Endothelial cell of umbilical vein (primary cell): Measurements from ENCODE around the gene SLIT1. TPM values are rescaled to one million over a fixed set of nuclear protein-coding genes. Genes with fewer than 3 reads are reported as not detected.

Source experiments
- BruUV-seq: library from RNA; stranded (reverse); fragments of 400-500 nt; replicated peaks from 2 replicates; lab custom pipeline; 2021; lab: Mats Ljungman, UMichigan
- CTCF ChIA-PET: fragments of 300-600, 350-600 bp; sonication (Branson Sonifier 250); formaldehyde crosslinking; loops from one replicate; lab custom pipeline; 2021; ENCODE audit warnings: antibody characterized with exemption, inconsistent platforms; lab: Charles Lee
- POLR2A ChIA-PET: fragments of 300-600, 350-600 bp; sonication (Branson Sonifier 250); formaldehyde crosslinking; loops from one replicate; lab custom pipeline; 2021; ENCODE audit warnings: antibody characterized with exemption, inconsistent platforms; lab: Charles Lee
- DNase-seq: peaks from one replicate; pipeline ENCODE4 v3.0.0-alpha.2; 2011; ENCODE audit warnings: low read depth, low spot score
- FAIRE-seq: peaks from 2 replicates; lab custom pipeline; 2011; peaks lifted over from hg19 to GRCh38; lab: Jason Lieb, UNC
- H2AFZ ChIP-seq: 2 replicates; pipeline ENCODE4 v1.6.0; 2012; ENCODE audit warnings: low read depth, low read length, control low read depth, inconsistent platforms
- H3K27ac ChIP-seq: 2 replicates; pipeline ENCODE4 v1.5.1; 2011; ENCODE audit warnings: low read depth, mild to moderate bottlenecking, control low read depth, low read length, moderate library complexity; ENCODE audit not compliant: insufficient read depth
- H3K27me3 ChIP-seq, 2 experiments: 2 replicates each; pipeline versions ENCODE4 v1.6.0 to v1.6.1; 2011; ENCODE audit warnings: low read length in 2 of 2, mixed read lengths in 1 of 2; ENCODE audit not compliant: control insufficient read depth in 2 of 2, insufficient read depth in 2 of 2
- H3K36me3 ChIP-seq, 2 experiments: 2 replicates in 1 of 2; 3 replicates in 1 of 2; pipeline ENCODE4 v1.5.1; 2011; ENCODE audit warnings: low read length in 2 of 2, mild to moderate bottlenecking in 1 of 2, moderate library complexity in 1 of 2; ENCODE audit not compliant: control insufficient read depth in 2 of 2, insufficient read depth in 2 of 2; ENCODE audit errors: extremely low read depth in 1 of 2
- H3K4me1 ChIP-seq: 3 replicates; pipeline ENCODE4 v1.5.1; 2011; ENCODE audit warnings: mild to moderate bottlenecking, low read length; ENCODE audit not compliant: control insufficient read depth, insufficient read depth; ENCODE audit errors: extremely low read depth
- H3K4me2 ChIP-seq: 2 replicates; pipeline ENCODE4 v1.6.1; 2011; ENCODE audit warnings: low read length, control low read depth, mixed read lengths; ENCODE audit not compliant: insufficient read depth
- H3K4me3 ChIP-seq, 3 experiments: fragments of 200-600 bp in 1 of 3; sonication (generic), shearing (Covaris generic) in 1 of 3; replicated peaks in 1 of 3; 2 replicates each; pipeline ENCODE4 v1.5.1; 2011 to 2016; ENCODE audit warnings: control low read depth in 3 of 3, low read length in 3 of 3, mild to moderate bottlenecking in 2 of 3, inconsistent platforms in 1 of 3, low read depth in 1 of 3, moderate library complexity in 1 of 3; ENCODE audit not compliant: insufficient read depth in 1 of 3
- H3K79me2 ChIP-seq: 2 replicates; pipeline ENCODE4 v1.6.0; 2012; ENCODE audit warnings: low read length, inconsistent platforms; ENCODE audit not compliant: control insufficient read depth, insufficient read depth
- H3K9ac ChIP-seq: replicated peaks from 2 replicates; pipeline ENCODE3; 2011; ENCODE audit warnings: low read length, control low read depth; ENCODE audit not compliant: insufficient read depth; ENCODE audit errors: extremely low read depth
- H3K9me1 ChIP-seq: replicated peaks from 3 replicates; pipeline ENCODE4 v1.6.0; 2011; ENCODE audit warnings: mild to moderate bottlenecking, low read length; ENCODE audit not compliant: control insufficient read depth, insufficient read depth; ENCODE audit errors: extremely low read depth
- H3K9me3 ChIP-seq: replicated peaks from 2 replicates; pipeline ENCODE4 v1.5.1; 2012; ENCODE audit warnings: low read length, inconsistent platforms; ENCODE audit not compliant: control insufficient read depth, insufficient read depth
- H4K20me1 ChIP-seq: replicated peaks from 2 replicates; pipeline ENCODE3; 2011; ENCODE audit warnings: mild to moderate bottlenecking, low read length; ENCODE audit not compliant: control insufficient read depth, insufficient read depth; ENCODE audit errors: extremely low read depth
- EZH2 ChIP-seq: IDR thresholded peaks from 2 replicates; pipeline ENCODE4 v1.6.1; 2012; ENCODE audit warnings: borderline replicate concordance, low read depth, mild to moderate bottlenecking, moderate library complexity, low read length, inconsistent platforms; ENCODE audit not compliant: severe bottlenecking
- FOS ChIP-seq: IDR thresholded peaks from 2 replicates; pipeline ENCODE4 v1.6.1; 2011; ENCODE audit warnings: mild to moderate bottlenecking, low read length, moderate library complexity, borderline replicate concordance; ENCODE audit not compliant: insufficient read depth
- MYC ChIP-seq: IDR thresholded peaks from one replicate; pipeline ENCODE4 v1.6.1; 2011; ENCODE audit warnings: mild to moderate bottlenecking, low read depth, low read length
- POLR2A ChIP-seq: IDR thresholded peaks from 2 replicates; pipeline ENCODE4 v1.6.1; 2012; ENCODE audit warnings: low read depth, mild to moderate bottlenecking, control low read depth, low read length
- POLR2AphosphoS5 ChIP-seq: IDR thresholded peaks from 2 replicates; pipeline ENCODE4 v1.6.1; 2012; ENCODE audit warnings: low read depth, mild to moderate bottlenecking, control low read depth, low read length, moderate library complexity; ENCODE audit not compliant: insufficient read depth
- dilution Hi-C: fragments of 300-500 bp; cut with MboI; formaldehyde crosslinking; loops from one replicate; pipeline ENCODE4 v1.15.0; 2019; ENCODE audit warnings: low sequenced_read_pairs; ENCODE audit not compliant: extremely low pct_ligation_motif_present
- intact Hi-C: fragments of 100-400 bp; cut with micrococcal nuclease; formaldehyde crosslinking; loops from one replicate; pipeline ENCODE4 v1.10.0; 2022
- polyA plus RNA-seq, 4 experiments: library from polyadenylated mRNA; depleted of rRNA in 3 of 4; stranded (reverse) in 3 of 4; unstranded in 1 of 4; fragments of >200 nt; gene quantifications; 2 replicates each; pipeline versions ENCODE4 v1.2.1 to v1.2.3, GENCODE V29; 2011 to 2012; ENCODE audit warnings: missing spikeins in 1 of 4
- total RNA-seq: library from RNA; stranded (reverse); gene quantifications from 2 replicates; pipeline ENCODE4 v1.2.3, GENCODE V29; 2021

SLIT1 gene
- total and polyA plus RNA-seq, 2 donors (not counting 3 experiments of a cell fraction or from before 2014, with no cell fraction given), result 0.04 to 0.20 TPM

GRCh38 chr10:97165499-97165898, 20.3 kb downstream of the SLIT1 start:
- Histone ChIP-seq H3K36me3 (no peaks in the 10 kb centered on the region), H3K4me3 (no peak overlapping the region), H3K27me3 (no peaks in the 10 kb centered on the region), H3K9ac (no peak overlapping the region), H3K79me2 (no peaks in the 10 kb centered on the region), H2AFZ (no peak overlapping the region), H3K9me1 (no peaks in the 10 kb centered on the region), H3K4me1 (no peaks in the 10 kb centered on the region), H4K20me1 (no peaks in the 10 kb centered on the region), H3K27ac (no peak overlapping the region), H3K4me2 (no peak overlapping the region), H3K9me3 (no peaks in the 10 kb centered on the region)
- intact Hi-C loops (no loop called here), dilution Hi-C loops (no loop called here)
- BruUV-seq, result no TSS peak
- TF ChIP-seq MYC, result no peak
- TF ChIP-seq EZH2, result no peak
- no peak for FAIRE-seq
- no peak for DNase-seq
- CTCF ChIA-PET, result no interaction called here
- POLR2A ChIA-PET, result no interaction called here

- FAIRE-seq, result no peak
- CTCF ChIA-PET, result no interaction called here
- POLR2A ChIA-PET, result no interaction called here
- dilution Hi-C loops, result no loop called here
- Histone ChIP-seq H3K36me3 (no peaks in the 10 kb centered on the region), H3K9me1 (no peaks in the 10 kb centered on the region), H3K27ac (no peak overlapping the region), H3K4me2 (no peak overlapping the region), H3K27me3 (no peaks in the 10 kb centered on the region), H3K9me3 (no peaks in the 10 kb centered on the region), H3K4me3 (no peak overlapping the region), H4K20me1 (no peaks in the 10 kb centered on the region), H3K9ac (no peak overlapping the region), H2AFZ (no peak overlapping the region), H3K4me1 (no peaks in the 10 kb centered on the region), H3K79me2 (no peaks in the 10 kb centered on the region)
- intact Hi-C loops, result no loop called here
- TF ChIP-seq POLR2AphosphoS5 (no peak), POLR2A (no peak), EZH2 (no peak), FOS (no peak)
- BruUV-seq, result no TSS peak
- no peak for DNase-seq
Measured at GRCh38 chr10:97163781-97164501, 21.8 kb downstream of the SLIT1 start.
